22Rv1 (cell line): ENCODE measurements around the gene TRIO.

Experiments used
- CTCF ChIP-seq: fragments of 450-650 bp; IDR thresholded peaks from 2 replicates; pipeline ENCODE4 v1.5.1; 2017; ENCODE audit warnings: mild to moderate bottlenecking
- ZFX ChIP-seq: fragments of 450-650 bp; IDR thresholded peaks from 2 replicates; pipeline ENCODE4 v1.6.1; 2017; ENCODE audit warnings: antibody characterized with exemption, borderline replicate concordance

- TF ChIP-seq CTCF = no peak
- TF ChIP-seq ZFX = no peak
Measured at GRCh38 chr5:14308384-14309154, 165.4 kb downstream of the TRIO start.
